C4-2B (cell line): ENCODE measurements around the gene FCHSD2.

Experiments
- CTCF ChIP-seq: fragments of 450-650 bp; conservative IDR thresholded peaks from 2 replicates; pipeline ENCODE4 v1.5.1; 2017; ENCODE audit warnings: mild to moderate bottlenecking
- ZFX ChIP-seq: fragments of 450-650 bp; IDR thresholded peaks from 2 replicates; pipeline ENCODE4 v1.6.1; 2017

- no peak for TF ChIP-seq CTCF
- TF ChIP-seq ZFX, result no peak
Observed at GRCh38 chr11:73034331-73034730, 107.8 kb downstream of the FCHSD2 start.
